Kidney tubule cell (primary cell): ENCODE measurements around the gene GDI1.

ENCODE experiments used
- DNase-seq: peaks from one replicate; pipeline ENCODE4 v3.0.0-alpha.2; 2018; ENCODE audit warnings: low spot score

The GDI1 gene

GRCh38 chrX:154481911-154482601, 45.1 kb downstream of the GDI1 start:
- no peak for DNase-seq

DNA sequence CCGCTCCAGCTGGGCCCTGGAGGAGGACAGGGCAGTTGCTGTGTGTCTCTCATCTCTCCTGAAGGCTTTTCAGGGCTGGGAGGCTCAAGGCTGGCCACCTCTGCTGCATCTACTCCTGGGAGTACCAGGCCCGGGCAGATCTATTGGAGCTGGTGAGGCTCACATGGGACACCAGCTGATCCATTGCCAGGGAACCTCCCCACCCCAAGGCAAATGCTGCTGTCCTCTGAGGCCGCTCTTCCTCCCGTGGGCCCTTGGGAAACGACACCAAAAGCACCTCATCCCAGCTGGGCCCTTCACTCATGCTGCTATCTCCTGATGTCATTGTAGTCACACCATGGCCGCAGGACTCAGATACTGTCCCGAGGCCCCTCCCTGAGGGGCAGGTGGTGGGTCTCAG, 45.8 kb downstream of the GDI1 start:
- DNase-seq, result no peak

DNA sequence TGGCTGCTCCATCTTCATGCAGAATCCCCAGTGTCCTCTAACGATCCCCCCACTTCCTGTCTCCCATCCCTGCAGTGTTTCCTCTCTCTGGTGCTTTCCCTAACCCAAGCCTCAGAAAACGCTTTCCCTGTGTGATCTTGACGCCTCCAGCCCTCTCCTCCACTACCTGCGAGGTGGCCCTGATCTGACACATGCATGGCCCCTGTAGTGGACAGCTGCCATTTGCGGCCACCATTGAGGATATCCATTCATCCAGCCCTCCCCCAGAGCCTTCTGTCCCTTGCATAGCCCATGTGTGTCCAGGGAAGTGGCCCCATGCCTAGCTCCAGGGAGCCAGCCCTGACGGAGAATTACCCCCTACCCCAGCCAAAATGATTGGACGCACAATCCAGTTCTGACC, 46.4 kb downstream of the GDI1 start:
- DNase-seq, result no peak

- DNase-seq, result peak; percentile 31
Measured at GRCh38 chrX:154484255-154485149, 47.5 kb downstream of the GDI1 start.

DNA sequence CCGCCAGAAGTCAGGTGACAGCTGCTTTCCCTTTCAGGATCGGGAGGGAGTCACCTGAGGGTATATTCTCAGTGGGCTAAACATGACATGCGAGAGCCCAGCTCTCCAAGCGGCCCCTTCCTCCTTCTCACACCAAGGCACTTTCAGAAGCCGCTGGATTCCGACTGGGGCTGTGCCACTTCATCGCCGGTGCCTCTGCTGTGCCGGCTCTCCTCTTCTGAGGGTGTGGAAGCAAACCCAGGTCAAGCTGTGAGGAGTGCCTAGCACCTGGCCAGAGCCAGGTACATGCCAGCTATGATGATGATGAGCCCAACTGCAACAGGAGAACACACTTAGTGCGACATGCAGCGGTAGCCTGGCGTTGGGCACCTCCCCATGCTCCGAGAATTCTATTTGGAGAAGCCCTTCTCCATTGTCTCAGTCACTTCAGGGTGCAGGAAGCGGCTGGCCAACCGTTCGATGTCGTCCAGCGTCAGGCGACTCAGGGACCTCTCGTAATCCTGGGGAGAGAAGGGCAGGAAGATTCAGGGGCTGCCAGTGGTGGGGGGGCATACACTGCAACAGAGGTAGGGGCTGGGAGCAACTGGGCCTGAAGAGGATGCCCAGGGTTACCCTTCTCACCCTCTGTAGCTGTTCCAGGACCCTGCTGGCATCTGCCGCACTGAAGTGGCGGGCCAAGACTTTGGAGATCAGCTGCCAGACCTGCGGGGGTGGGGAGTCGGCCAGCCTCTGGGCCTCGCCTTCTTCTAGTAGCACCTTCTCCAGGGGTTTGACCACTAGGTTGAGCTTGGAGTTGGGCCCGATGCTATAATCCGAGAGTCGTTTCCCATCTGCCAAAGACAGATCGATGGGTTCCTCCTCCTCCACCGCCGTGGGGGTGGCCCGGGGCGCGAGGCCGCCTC, 48.4 kb downstream of the GDI1 start:
- DNase-seq, result no peak

DNA sequence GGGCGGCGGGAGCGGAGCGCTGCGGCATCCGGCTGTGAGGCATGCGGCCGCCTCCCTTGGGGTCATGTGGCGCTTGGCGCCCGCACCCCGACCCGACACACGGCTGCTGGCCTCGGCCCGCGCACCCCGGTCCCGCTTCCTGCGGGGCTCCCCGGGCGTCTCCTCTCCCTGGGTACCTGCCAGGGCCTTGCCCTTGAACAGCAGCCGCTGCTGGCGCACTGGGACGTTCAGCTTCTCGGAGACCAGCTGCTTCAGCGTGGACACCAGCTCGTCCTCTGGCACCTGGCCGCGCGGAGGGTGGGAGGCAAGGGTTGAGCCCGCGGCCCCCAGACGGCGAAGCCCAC, 49.1 kb downstream of the GDI1 start:
- DNase-seq, result peak; percentile 12

DNA sequence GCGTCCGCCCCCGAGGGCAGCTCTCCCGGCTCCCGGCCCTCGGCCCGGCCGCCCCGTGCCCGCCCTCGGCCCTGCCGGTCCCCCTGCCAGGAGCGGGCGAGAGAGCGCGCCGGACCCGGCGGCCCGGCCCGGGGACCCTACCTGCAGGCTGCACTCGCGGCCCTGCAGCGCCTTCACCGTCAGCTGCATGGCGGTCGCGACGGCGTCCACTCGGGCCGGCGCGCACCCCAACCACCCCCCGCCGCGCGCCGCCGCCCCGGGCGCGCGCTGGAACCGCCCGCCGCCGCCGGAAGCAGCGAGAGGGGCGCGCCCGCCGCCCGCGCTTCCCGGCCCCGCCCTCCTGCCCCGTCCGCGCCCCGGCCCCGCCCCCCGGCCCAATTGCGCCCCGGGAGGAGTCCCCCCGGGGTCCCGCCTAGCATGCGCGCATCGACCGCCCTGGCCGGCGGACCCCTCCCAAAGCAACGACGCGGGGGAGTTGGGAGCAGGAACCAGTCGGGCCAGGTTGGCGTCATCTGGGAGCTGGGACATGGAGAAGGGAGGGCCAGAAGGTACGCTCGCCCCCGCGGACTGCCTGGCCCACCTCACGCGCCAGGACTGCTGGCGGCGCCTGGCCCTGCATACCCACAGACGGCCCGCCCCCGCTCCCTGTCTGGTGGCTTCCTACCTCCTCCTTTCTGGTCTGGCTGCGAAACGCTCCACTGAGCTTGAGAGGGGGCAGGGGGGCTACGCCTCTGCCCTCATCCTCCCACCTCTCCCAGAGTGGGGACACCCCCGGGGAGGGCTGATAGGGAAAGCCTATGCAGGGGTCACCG, 49.6 kb downstream of the GDI1 start, which contains the start of gene UBL4A:
TSS of gene UBL4A (minus strand) at position 220 of the 812 bp plus-strand sequence. CDS start at position 189, 31 bp downstream.
- DNase-seq, result peak; percentile 68

- no peak for DNase-seq
Measured at GRCh38 chrX:154487518-154488290, 50.8 kb downstream of the GDI1 start.

DNA sequence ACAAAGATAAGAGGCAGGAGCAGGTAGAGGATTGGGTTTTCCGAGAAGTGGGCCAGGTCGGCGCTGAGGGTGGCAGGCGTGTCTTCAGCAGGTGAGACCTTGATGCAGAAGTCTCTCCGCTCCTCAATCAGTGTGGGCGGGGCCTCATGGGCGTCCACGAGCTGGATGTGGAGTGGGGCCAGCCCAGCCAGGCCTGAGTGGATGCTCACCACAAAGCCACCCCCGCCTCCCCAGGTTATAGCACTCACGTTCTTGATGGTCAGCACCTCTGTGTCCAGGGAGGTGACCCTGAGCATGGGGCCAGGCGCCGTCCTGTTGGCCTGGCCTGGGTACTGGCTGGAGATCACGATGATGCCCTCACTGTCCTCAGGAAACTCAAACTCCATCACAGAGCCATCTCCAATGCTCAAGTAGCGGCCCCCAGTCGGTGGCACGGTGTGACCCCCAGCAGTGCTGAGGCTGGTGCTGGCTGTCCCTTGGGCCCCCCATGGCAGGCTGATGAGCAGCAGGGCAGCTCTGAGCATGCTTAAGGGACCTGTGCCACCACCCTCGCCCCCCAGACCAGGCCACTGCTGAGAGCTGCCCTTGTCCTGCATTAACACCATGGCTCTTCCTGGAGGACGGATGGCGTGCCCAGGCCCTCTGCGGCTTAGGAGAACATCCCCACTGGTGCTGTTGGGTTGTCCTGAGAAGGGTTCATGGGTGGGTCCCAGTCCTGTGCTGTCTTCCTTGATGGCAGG, 51.6 kb downstream of the GDI1 start:
- DNase-seq, result no peak

DNA sequence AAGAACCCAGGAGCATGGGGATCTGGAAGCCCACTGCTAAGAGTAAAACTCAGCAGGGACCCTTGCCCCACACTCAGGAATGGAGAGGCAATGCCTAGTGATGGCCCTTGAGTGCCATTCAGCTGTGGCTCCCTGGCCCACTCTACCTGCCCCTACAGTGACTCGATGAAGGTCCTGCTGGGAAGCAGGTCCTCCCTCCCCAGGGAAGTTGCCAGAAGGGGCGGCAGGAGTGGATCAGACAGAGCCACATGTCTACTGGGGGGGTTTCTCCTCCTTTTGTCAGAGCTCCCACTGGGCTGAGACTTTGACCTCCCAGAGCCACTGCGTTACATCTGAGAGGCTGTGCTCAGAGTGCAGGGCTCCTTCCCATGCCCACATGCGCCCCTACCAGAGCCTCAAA, 52.2 kb downstream of the GDI1 start:
- DNase-seq, result no peak

GRCh38 chrX:154490021-154490413, 53.1 kb downstream of the GDI1 start:
- peak; percentile 53 for DNase-seq

GRCh38 chrX:154490414-154491083, 53.6 kb downstream of the GDI1 start, which contains the start of gene SLC10A3:
SLC10A3 (minus strand) TSS chrX:154490629; CDS start chrX:154488940, 1,689 bp downstream.
- peak; percentile 94 for DNase-seq
